HFFc6 (cell line): ENCODE data around the gene CCL22. TPM values are rescaled to one million over a fixed set of nuclear protein-coding genes. Genes with fewer than 3 reads are reported as not detected.

Source experiments
- DNase-seq: peaks from one replicate; pipeline ENCODE4 v3.0.0-alpha.2; 2018
- H3K27ac Mint-ChIP-seq: 2 replicates; pipeline ENCODE4 v1.8.0; 2020; ENCODE audit warnings: mild to moderate bottlenecking, mixed read lengths
- H3K27me3 Mint-ChIP-seq: 2 replicates; pipeline ENCODE4 v1.8.0; 2021; ENCODE audit warnings: mild to moderate bottlenecking, moderate library complexity, mixed read lengths; ENCODE audit not compliant: insufficient read depth
- H3K36me3 Mint-ChIP-seq: 2 replicates; pipeline ENCODE4 v1.8.0; 2021; ENCODE audit warnings: low read depth, mixed read lengths
- H3K4me1 Mint-ChIP-seq: 2 replicates; pipeline ENCODE4 v1.8.0; 2020; ENCODE audit warnings: low read depth, mixed read lengths
- H3K4me3 Mint-ChIP-seq: 2 replicates; pipeline ENCODE4 v1.8.0; 2020; ENCODE audit warnings: mild to moderate bottlenecking, moderate library complexity, mixed read lengths
- H3K9me3 Mint-ChIP-seq: 2 replicates; pipeline ENCODE4 v1.8.0; 2020; ENCODE audit warnings: mild to moderate bottlenecking, mixed read lengths
- total RNA-seq, 6 experiments: library from RNA; stranded (reverse); fragmentation: NEBNext Ultra II Directional; extraction: Animal tissue kit (Norgen Biotek cat#: 25700); gene quantifications; 2 replicates in 1 of 6; 3 replicates in 5 of 6; pipeline ENCODE4 v1.2.3, GENCODE V29; 2021
- TF ChIP-seq, protein P1 (sequence below): fragments of 200-600 bp; sonication (generic); IDR thresholded peaks from 2 replicates; pipeline ENCODE4 v1.5.0; 2021; ENCODE audit warnings: antibody characterized with exemption, mild to moderate bottlenecking

Gene CCL22
- total RNA-seq, 6 experiments from 2014 or later = not detected

DNA sequence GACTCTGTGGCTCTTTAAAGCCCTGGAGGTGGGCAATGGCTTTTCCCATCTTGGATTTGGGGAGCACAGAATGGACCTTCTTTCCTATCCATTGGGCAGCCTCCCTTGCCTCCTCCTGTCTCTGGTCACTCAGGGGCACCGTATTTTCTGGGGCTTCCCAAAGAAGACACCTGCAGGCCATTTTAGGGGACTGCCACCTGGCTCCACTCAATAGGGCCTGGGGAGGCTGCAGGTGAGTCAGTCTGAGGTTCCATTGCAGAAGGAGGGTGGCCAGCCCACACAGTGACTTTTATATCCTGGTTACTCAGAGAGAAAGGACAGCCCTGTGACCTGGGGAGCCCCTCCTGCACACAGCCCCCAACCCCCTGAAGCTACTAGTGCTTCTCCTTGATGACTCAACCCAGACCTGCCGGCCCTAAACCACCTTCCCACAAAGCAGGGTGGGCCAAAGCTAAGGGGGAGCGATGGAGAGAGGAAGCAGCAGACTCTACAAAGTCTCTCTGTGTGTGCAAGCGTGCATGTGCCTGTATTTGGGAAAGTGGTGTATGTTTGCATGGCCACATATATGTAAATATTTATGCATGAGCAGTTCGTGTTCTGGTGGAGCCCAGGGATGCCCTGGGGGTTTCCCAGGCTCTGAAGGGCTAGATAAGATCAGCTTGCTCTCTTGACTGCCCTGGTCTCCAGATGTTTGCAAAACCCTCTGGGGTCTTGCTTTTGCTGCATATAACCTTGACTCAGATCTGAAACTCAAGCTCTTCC, 18.7 kb downstream of the CCL22 start:
- H3K27ac Mint-ChIP-seq = no peak overlapping the region
- peaks cover 28% of the 10 kb centered on the region for H3K27me3 Mint-ChIP-seq
- no peak for DNase-seq
- no peaks in the 10 kb centered on the region for H3K9me3 Mint-ChIP-seq
- no peak overlapping the region for H3K4me3 Mint-ChIP-seq
- H3K36me3 Mint-ChIP-seq = no peaks in the 10 kb centered on the region
- peaks cover 10% of the 10 kb centered on the region for H3K4me1 Mint-ChIP-seq
- TF ChIP-seq, protein P1, sequence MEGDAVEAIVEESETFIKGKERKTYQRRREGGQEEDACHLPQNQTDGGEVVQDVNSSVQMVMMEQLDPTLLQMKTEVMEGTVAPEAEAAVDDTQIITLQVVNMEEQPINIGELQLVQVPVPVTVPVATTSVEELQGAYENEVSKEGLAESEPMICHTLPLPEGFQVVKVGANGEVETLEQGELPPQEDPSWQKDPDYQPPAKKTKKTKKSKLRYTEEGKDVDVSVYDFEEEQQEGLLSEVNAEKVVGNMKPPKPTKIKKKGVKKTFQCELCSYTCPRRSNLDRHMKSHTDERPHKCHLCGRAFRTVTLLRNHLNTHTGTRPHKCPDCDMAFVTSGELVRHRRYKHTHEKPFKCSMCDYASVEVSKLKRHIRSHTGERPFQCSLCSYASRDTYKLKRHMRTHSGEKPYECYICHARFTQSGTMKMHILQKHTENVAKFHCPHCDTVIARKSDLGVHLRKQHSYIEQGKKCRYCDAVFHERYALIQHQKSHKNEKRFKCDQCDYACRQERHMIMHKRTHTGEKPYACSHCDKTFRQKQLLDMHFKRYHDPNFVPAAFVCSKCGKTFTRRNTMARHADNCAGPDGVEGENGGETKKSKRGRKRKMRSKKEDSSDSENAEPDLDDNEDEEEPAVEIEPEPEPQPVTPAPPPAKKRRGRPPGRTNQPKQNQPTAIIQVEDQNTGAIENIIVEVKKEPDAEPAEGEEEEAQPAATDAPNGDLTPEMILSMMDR = no peak

DNA sequence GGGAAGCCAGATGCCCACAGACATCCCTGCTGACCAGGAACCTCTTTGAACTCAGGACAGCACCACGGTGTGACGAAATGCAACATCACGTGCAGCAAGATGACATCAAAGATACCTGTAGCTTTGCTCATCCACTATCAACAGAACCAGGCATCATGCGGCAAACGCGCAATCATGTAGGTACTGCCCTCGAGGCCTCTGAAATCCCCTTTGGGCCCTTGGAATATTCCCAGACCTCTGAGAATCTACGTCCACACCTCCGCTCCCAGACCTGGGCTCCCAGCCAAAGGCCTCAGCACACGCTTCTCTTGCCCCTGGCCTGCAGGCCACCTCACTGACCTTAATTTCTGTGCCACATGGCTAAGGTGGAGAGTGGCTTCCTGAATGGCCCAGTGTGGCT, 21.0 kb downstream of the CCL22 start:
- no peaks in the 10 kb centered on the region for H3K36me3 Mint-ChIP-seq
- H3K27me3 Mint-ChIP-seq = peaks cover 13% of the 10 kb centered on the region
- H3K27ac Mint-ChIP-seq = no peak overlapping the region
- no peak for DNase-seq
- no peak overlapping the region for H3K4me3 Mint-ChIP-seq
- TF ChIP-seq, protein P1 = no peak
- peaks cover 10% of the 10 kb centered on the region for H3K4me1 Mint-ChIP-seq
- H3K9me3 Mint-ChIP-seq = no peaks in the 10 kb centered on the region

DNA sequence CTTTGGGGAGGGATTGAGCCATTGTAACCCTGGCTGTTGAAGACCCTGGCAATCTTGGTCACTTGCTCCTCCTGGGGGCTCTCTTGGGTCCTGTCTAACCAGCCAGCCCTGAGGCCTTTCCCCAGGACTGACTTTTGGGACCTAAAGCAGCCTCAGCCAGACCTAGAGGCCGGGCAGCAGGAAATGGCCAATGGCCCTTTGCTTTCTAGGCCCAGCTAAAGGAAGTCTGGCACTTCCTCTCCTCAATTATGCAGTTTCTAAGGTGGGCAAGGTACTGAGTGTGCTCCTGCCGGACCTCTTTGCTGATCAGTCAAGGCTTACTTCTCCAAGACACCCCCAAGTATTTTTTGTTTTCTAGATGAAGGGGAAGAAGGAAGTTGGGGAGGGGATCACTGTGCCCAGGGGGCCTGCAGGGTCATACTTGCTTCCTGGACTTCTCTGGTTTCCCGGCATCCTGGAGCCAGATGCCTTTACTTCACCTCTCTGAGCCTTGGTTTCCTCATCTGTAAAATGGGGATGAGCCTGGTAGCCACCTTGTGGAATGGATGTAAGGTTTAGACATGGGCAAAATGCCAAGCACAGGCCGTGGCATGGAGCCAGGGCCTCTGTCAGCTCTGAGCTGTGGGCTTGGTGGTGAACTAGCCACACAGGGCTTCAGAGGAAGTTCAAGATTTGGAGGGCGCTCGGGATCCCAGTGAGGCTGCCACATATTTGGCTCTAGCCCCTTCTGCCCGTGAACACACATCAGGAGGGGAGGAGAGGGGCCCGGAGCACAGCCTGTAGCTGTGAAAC, 22.3 kb downstream of the CCL22 start:
- TF ChIP-seq, protein P1 = no peak
- Mint-ChIP-seq H3K27ac (no peak overlapping the region), H3K36me3 (no peaks in the 10 kb centered on the region), H3K9me3 (no peaks in the 10 kb centered on the region), H3K27me3 (peaks cover 12% of the 10 kb centered on the region), H3K4me3 (no peak overlapping the region), H3K4me1 (peaks cover 10% of the 10 kb centered on the region)
- DNase-seq = peak; percentile 3

DNA sequence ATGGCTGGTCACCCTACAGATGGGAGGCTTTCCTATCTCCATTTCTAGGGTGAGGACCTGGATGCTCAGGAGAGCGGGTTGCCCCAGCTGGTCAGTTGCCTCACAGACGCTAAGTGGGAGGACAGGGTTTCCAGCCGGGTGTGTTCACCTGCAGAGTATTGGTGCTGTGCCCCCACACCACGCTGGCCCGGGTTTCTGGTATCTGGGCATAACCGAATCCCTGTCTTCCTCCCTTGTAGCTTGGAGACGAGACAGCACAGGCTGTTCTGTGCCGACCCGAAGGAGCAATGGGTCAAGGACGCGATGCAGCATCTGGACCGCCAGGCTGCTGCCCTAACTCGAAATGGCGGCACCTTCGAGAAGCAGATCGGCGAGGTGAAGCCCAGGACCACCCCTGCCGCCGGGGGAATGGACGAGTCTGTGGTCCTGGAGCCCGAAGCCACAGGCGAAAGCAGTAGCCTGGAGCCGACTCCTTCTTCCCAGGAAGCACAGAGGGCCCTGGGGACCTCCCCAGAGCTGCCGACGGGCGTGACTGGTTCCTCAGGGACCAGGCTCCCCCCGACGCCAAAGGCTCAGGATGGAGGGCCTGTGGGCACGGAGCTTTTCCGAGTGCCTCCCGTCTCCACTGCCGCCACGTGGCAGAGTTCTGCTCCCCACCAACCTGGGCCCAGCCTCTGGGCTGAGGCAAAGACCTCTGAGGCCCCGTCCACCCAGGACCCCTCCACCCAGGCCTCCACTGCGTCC, 23.4 kb downstream of the CCL22 start:
- Mint-ChIP-seq H3K27me3 (peaks cover 19% of the 10 kb centered on the region), H3K4me1 (peaks cover 10% of the 10 kb centered on the region), H3K9me3 (no peaks in the 10 kb centered on the region), H3K4me3 (no peak overlapping the region), H3K27ac (no peak overlapping the region), H3K36me3 (no peaks in the 10 kb centered on the region)
- DNase-seq = no peak
- TF ChIP-seq, protein P1 = no peak

DNA sequence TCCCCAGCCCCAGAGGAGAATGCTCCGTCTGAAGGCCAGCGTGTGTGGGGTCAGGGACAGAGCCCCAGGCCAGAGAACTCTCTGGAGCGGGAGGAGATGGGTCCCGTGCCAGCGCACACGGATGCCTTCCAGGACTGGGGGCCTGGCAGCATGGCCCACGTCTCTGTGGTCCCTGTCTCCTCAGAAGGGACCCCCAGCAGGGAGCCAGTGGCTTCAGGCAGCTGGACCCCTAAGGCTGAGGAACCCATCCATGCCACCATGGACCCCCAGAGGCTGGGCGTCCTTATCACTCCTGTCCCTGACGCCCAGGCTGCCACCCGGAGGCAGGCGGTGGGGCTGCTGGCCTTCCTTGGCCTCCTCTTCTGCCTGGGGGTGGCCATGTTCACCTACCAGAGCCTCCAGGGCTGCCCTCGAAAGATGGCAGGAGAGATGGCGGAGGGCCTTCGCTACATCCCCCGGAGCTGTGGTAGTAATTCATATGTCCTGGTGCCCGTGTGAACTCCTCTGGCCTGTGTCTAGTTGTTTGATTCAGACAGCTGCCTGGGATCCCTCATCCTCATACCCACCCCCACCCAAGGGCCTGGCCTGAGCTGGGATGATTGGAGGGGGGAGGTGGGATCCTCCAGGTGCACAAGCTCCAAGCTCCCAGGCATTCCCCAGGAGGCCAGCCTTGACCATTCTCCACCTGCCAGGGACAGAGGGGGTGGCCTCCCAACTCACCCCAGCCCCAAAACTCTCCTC, 24.1 kb downstream of the CCL22 start:
- Mint-ChIP-seq H3K36me3 (no peaks in the 10 kb centered on the region), H3K27ac (no peak overlapping the region), H3K4me1 (peaks cover 5% of the 10 kb centered on the region), H3K4me3 (no peak overlapping the region), H3K27me3 (peaks cover 24% of the 10 kb centered on the region), H3K9me3 (no peaks in the 10 kb centered on the region)
- DNase-seq = no peak
- TF ChIP-seq, protein P1 = no peak
